NCI-H128 (cell line): ENCODE results near the gene CHST11.

Experiments
- DNase-seq: peaks from one replicate; lab custom pipeline; 2025; ENCODE audit not compliant: unreplicated experiment; lab: John Stamatoyannopoulos, UW

The CHST11 gene

GRCh38 chr12:104709692-104710435 lies 253.1 kb downstream of the CHST11 start:
- no peak for DNase-seq

GRCh38 chr12:104710940-104711689 lies 254.4 kb downstream of the CHST11 start:
- DNase-seq = no peak

DNA sequence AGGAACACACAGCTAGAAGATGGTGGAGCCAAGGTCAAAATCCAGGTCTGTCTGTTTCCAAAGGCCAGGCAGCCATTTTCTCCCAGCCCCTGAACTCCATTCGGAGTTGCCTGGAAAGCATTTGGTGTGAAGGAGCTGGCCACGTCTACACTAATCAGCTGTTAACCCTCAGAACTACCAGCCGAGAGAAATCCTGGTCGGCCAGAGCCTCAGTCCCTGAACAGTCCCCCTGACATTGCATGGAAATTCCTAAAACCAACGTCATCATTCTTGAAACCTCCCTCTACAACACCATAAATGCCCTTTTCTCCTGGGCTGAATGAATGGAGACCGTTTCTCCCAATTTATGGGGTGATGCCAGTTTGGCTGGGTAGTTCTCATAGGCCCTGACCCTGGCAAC lies 255.7 kb downstream of the CHST11 start:
- no peak for DNase-seq

- DNase-seq = no peak
These were observed 256.2 kb downstream of the CHST11 start for GRCh38 chr12:104712968-104713367.

DNA sequence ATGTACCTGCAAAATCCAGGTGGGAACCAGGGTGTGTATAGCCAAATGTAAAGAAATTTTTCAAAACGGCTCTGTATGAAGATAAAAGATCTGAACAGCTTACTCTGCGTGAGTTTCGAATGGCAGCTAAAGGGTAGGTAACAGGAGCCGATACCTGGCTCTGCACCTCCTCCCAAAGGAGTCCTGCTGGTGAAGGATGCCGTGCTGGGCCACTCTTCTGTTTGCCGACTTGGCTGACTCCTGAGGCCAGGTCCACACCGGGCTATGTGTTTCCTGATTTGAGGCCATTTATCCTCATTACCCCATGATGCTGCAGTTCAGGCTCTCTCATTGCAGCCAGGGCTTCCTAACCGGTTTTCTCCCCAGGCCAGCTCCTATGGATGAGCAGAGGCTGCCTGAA lies 256.7 kb downstream of the CHST11 start:
- no peak for DNase-seq

DNA sequence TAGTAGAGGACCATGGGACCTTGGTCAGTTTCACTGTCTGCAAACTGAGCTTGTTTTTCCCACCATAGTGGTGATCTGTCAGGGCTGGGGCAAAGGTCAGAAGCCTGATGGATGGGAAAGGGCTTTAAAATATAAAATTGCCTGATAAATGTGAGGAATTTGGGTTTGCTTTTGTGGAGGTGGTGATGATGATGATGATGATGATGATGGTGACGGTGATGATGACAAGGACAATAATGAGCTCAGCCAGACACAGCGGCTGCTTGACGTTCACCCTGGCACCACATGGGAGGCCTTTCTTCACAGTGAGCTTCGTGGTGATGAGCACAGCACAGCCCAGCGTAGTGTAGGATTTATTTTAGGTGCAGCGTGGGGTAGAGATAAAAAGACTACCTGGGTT lies 257.6 kb downstream of the CHST11 start:
- no peak for DNase-seq

DNA sequence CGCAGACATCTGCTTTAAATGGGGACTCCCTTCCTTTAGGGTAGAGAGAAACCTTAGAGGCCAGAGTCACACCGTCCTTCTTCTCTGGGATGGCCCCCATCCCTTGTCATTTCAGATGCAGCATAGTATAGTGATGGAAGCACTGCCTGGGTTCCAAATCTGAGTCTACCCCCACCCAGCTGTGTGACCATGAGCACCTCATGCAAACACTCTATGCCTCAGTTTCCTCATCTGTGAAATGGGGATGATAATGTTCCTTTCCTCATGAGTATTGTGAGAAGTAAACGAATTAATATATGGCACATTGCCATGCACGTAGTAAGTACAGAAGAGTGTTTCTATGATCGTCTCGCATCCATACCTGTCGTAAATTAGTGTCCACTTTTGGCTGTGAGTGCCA lies 259.4 kb downstream of the CHST11 start:
- no peak for DNase-seq

DNA sequence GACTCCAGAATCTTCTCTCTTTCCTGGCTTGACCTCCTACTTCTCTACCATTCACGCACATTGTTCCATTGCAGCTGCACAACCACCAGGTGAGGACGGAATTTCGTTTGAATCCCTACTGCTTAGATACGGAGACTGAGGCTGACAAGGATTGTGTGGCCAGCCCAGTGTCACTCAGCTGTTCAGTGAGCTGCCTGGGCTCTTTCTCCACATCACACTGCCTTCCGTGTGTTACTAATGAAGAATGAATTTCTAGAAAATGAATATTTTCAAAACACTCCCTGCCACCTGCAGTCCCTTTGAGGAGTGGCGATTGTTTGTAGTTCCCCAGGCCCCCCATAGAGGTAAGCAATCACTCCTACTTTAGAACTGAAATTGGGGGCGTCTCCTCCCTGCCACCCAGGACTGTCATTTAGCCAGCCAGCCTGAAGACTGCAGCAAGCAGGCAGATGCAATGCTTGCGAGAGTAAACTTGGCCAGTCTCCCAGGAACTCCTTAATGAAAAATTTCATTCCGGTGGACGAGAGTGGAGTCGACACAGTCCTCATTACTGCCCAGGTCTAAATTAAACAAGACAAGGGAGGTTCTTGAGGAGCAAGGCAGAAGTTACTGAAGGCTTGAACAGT lies 261.7 kb downstream of the CHST11 start:
- no peak for DNase-seq

DNA sequence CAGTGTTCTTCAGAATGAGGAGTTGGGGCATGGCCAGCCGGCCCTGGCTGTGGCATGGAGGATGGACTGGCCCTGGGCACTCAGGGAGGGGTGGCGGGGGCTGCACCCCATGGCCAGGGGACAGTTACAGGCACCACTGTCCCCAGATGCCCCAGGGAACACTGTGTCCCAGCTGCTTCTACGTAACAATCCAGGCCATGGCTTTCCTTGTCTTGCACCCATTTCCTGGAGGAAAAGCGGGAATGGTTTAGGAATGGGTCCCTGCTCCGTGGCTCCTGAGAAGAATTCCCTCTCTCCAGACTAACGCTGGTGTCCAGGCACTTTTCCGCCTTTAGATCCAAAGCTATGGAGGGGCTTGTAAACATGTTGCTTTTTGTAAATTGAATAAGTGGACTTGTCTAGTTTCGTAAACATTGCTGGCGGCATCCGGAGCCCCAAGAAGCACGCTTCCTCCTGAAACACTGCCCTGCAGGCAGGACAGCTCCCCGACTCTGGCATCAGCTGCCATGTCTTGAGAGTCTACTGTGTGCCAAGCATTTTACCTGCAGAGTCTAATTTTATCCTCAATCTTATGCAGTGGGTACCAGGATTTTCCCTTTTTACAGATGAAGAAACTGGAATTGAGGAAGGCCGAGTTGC lies 263.1 kb downstream of the CHST11 start:
- DNase-seq = no peak

GRCh38 chr12:104720339-104721038 lies 263.7 kb downstream of the CHST11 start:
- no peak for DNase-seq

GRCh38 chr12:104721039-104721405 lies 264.3 kb downstream of the CHST11 start:
- DNase-seq = no peak

- DNase-seq = no peak
These were observed 265.2 kb downstream of the CHST11 start for GRCh38 chr12:104721936-104722335.

- DNase-seq = no peak
These were observed 266.1 kb downstream of the CHST11 start for GRCh38 chr12:104722601-104723534.

GRCh38 chr12:104723895-104724294 lies 267.1 kb downstream of the CHST11 start:
- no peak for DNase-seq

DNA sequence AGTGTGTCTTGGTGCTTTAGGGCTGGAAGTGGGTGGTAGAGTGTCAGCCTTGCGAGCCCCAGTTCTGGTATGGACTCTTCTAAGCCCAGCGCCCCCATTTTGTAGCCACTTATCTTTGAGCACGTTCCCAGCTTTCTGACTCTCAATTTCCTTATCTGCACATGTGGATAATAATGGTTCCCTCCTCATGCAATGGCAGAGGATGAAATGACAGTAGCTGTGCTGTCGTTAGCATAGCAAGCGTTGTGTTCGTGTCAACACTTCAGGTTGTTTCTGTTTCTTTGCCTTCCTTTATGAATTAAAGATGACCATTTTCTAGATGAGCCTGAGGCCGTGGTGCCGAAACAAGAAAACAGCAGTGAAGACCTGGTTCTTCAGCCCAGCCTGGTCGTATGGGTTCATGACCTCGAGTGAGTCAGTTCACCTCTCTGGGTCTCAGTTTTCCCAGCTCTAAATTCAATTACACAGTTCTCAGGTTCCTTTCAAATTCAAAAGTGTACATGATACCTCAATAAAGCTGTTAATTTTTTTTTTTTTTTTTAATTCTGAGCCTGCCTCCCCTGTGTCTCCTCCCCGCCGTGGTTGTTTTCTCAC lies 268.3 kb downstream of the CHST11 start:
- DNase-seq = no peak

GRCh38 chr12:104725610-104726009 lies 268.9 kb downstream of the CHST11 start:
- DNase-seq = no peak

DNA sequence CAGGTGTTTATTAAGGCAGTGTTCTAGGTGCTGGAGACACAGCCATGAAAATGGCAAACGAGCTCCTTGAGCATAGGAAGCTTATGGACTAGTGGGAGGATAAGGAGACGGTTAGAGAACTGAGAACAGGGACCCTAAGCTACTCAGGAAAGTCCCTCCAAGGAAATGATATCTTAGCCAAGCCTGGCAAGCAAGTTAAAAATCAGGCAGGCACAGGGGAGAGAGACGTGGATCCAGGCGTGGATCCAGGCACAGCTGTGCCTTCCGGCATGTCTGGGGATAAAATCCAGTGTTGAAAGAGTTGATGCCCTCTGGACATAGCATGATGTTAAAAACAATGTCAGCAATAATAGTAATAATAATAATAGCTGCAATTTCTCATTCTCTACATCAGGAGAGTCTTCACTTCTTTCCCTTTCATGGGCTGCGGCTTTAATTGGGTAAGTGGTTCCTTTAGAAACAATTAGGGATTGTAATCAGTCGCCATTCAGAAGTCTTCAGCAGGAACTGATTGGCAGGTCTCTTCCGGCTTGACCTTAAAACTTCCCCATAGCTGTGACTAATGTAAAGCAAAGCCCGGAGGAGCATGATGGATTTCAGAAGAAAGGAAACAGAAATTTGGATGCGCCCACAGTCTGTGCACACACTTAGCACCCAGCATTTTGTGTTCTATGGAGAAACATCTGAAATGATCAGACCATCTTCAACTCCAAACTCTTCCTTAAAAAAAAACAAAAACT lies 271.1 kb downstream of the CHST11 start:
- no peak for DNase-seq

GRCh38 chr12:104729091-104729490 lies 272.3 kb downstream of the CHST11 start:
- no peak for DNase-seq
